HG02852 (cell line): Measurements from ENCODE around the gene RANBP6.

Experiments used
- ATAC-seq: cut with Tn5 transposase; IDR thresholded peaks from one replicate; pipeline ENCODE4 v1.9.1; 2021; ENCODE audit warnings: mild to moderate bottlenecking, moderate library complexity; ENCODE audit not compliant: unreplicated experiment

Gene RANBP6

DNA sequence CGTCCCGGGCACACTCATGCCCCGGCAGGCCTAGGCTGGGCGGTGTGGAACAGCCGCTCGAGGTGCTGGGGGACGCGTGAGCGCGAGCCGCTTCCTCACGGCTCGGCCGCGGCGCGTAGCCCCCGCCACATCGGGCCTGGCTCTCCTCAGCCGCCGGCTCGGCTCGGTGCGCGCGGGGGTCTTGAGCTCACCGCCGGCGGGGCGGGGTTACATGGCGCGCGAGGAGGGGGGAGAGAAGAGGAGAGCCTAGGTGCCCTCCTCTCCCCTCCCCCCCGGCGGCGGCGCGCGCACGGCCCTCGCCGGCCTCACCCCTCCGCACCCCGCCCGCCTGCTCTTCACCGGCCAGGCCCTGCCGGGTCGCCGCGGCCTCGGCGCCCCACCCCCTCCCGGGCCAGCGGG is 7.7 kb downstream of the RANBP6 start:
- ATAC-seq: peak; percentile 44

GRCh38 chr9:6007058-6007769 is 8.2 kb downstream of the RANBP6 start:
- peak; percentile 76 for ATAC-seq

DNA sequence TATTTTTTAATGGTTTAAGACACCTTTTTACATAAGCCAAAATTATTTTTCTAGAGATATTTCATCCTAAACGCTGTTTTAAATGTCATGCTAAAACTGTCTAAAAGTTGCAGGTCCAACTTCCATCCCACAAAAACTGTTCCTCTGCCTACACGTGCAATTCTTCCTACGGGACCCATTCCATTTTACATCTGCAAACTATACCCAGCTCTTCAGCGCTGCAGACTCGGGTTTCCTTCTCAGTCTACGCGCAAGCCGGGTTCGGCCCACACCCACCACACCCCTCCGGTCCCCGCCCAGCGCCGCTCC is 8.7 kb downstream of the RANBP6 start:
- ATAC-seq: no peak

DNA sequence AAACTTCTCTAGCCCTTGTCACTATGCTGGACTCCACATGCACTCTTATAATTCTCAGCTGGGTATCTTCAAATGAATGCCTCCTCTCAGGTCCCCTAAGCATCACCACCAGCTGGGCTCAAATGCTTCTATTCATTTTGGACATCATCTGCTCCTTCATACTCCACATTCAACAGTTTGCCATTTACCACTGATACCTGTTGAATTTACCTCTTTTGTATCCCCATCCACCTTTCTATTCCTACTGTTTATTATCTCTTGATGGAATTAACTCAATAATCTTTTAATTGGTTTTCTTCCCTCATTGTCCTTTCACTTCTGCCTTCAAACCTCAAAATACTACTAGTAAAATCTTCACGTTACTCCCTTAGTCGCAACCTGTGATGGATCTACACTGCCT is 14.5 kb downstream of the RANBP6 start:
- ATAC-seq: no peak

GRCh38 chr9:5999443-6000101 is 15.9 kb downstream of the RANBP6 start:
- ATAC-seq: no peak

GRCh38 chr9:5994493-5994892 is 20.9 kb downstream of the RANBP6 start:
- ATAC-seq: no peak

DNA sequence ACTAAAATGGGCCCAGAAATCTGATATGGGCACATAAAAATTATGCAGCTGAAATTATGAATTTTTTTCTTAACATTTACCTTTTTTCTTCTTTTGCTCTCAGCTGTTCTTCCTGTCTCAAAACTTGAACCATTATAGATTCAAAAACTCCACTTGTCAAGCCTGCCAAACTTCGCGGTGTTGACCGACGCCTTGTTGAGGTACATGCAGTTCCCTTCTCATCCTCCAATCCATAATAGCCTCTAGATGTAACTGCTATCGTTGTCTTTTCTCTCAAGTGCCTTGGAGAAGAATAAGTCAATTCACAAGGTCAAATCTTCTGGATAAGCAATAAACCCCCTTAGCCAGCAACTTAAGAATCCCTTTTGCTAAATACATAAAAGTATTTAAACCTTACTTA is 27.2 kb downstream of the RANBP6 start:
- ATAC-seq: no peak

GRCh38 chr9:5983042-5983441 is 32.4 kb downstream of the RANBP6 start:
- no peak for ATAC-seq

GRCh38 chr9:5982317-5982716 is 33.1 kb downstream of the RANBP6 start:
- no peak for ATAC-seq

GRCh38 chr9:5978523-5978922 is 36.9 kb downstream of the RANBP6 start:
- ATAC-seq: no peak

DNA sequence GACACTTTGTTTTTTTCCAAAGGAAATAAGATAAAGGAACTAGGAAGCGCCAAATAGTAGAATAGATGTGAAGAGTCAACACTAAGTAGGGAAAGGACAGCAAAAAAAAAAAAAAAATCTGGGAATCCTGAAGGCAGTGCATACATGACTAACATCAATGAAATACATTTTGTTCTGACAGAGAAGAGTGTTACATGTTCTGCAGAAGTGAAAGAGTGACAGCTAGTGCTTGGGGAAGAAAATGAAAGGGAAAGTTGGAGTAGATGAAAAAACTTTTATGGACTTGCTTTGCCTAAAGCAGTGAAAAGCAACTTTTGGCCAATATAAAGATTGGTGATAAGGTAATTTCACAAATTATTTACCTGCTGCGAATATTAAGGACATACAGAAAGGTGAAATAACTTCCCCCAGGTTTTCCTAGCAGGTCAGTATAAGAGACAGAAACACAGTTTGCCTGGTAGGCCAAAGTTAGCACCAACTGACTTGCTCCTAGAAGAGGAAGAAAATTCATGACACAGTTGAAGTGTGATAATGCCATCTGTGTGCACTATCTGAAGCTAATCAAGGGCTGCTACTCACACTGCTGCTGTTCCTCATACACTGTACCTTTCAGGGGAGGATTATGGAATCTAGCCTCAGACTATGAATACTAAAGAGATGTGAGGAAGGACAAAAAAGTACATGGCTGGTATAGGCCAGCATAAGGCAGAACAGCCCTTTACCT is 38.6 kb downstream of the RANBP6 start:
- peak; percentile 71 for ATAC-seq

GRCh38 chr9:5971740-5972139 is 43.7 kb downstream of the RANBP6 start:
- no peak for ATAC-seq
